ENCODE data around the gene GAP43. TPM values are rescaled to one million over a fixed set of nuclear protein-coding genes. Genes with fewer than 3 reads are reported as not detected.
A peak's percentile ranks its signal among the peaks of the same experiment; 100 is the strongest.

Gene GAP43
- total and polyA plus RNA-seq, 2 donors (not counting 1 experiment from before 2014, with no cell fraction given): 0.17 to 2.1 TPM

GRCh38 chr3:115706311-115706829, 83.1 kb downstream of the GAP43 start:
- no peak overlapping the region for H2AFZ ChIP-seq (ENCODE audit: low read length)
- peak in 1 of 2 donors; percentile 81 for DNase-seq (ENCODE audit: low read depth in 2 of 2)
- H3K79me2 ChIP-seq (ENCODE audit: control insufficient read depth, insufficient read depth, low read length): no peaks in the 10 kb centered on the region
- H4K20me1 ChIP-seq (ENCODE audit: control insufficient read depth, extremely low read depth, insufficient read depth, low read length): no peaks in the 10 kb centered on the region
- H3K4me3 ChIP-seq (replicated peaks in 1 of 4; ENCODE audit: control extremely low read depth in 1 of 4, insufficient read depth in 1 of 4, low read depth in 3 of 4, low read length in 4 of 4): no peak overlapping the region
- no peak overlapping the region for H3K27ac ChIP-seq (ENCODE audit: insufficient read depth, low read length)
- no peaks in the 10 kb centered on the region for H3K36me3 ChIP-seq (ENCODE audit: control insufficient read depth, insufficient read depth, low read length)
- H3K4me2 ChIP-seq (ENCODE audit: extremely low read depth, insufficient read depth, low read length): no peak overlapping the region
- no peaks in the 10 kb centered on the region for H3K4me1 ChIP-seq (ENCODE audit: control insufficient read depth, extremely low read depth, insufficient read depth, low read length)
- no peaks in the 10 kb centered on the region for H3K27me3 ChIP-seq (ENCODE audit: control insufficient read depth, insufficient read depth, low read length)
- TF ChIP-seq CTCF (conservative IDR thresholded peaks at IDR 0.05 in 1 of 2, IDR thresholded peaks at IDR 0.05 in 1 of 2; ENCODE audit: low read depth in 1 of 2, low read length in 2 of 2): no peak
- no peak for TF ChIP-seq EZH2 (IDR thresholded peaks at IDR 0.05; ENCODE audit: low read length, missing control alignments)
- H3K9ac ChIP-seq (ENCODE audit: insufficient read depth, low read length): no peak overlapping the region
- no peaks in the 10 kb centered on the region for H3K9me3 ChIP-seq (ENCODE audit: control insufficient read depth, insufficient read depth, low read depth, low read length)

- no peaks in the 10 kb centered on the region for H3K9me3 ChIP-seq (ENCODE audit: control insufficient read depth, insufficient read depth, low read depth, low read length)
- H2AFZ ChIP-seq (ENCODE audit: low read length): no peak overlapping the region
- H3K9ac ChIP-seq (ENCODE audit: insufficient read depth, low read length): no peak overlapping the region
- no peaks in the 10 kb centered on the region for H3K79me2 ChIP-seq (ENCODE audit: control insufficient read depth, insufficient read depth, low read length)
- H3K27me3 ChIP-seq (ENCODE audit: control insufficient read depth, insufficient read depth, low read length): no peaks in the 10 kb centered on the region
- H3K27ac ChIP-seq (ENCODE audit: insufficient read depth, low read length): no peak overlapping the region
- H3K4me3 ChIP-seq (replicated peaks in 1 of 4; ENCODE audit: control extremely low read depth in 1 of 4, insufficient read depth in 1 of 4, low read depth in 3 of 4, low read length in 4 of 4): no peak overlapping the region
- H3K4me2 ChIP-seq (ENCODE audit: extremely low read depth, insufficient read depth, low read length): no peak overlapping the region
- H3K36me3 ChIP-seq (ENCODE audit: control insufficient read depth, insufficient read depth, low read length): no peaks in the 10 kb centered on the region
- DNase-seq (ENCODE audit: low read depth in 2 of 2): no peak
- no peaks in the 10 kb centered on the region for H3K4me1 ChIP-seq (ENCODE audit: control insufficient read depth, extremely low read depth, insufficient read depth, low read length)
- H4K20me1 ChIP-seq (ENCODE audit: control insufficient read depth, extremely low read depth, insufficient read depth, low read length): no peaks in the 10 kb centered on the region
- no peak for TF ChIP-seq EZH2 (IDR thresholded peaks at IDR 0.05; ENCODE audit: low read length, missing control alignments)
- TF ChIP-seq CTCF (conservative IDR thresholded peaks at IDR 0.05 in 1 of 2, IDR thresholded peaks at IDR 0.05 in 1 of 2; ENCODE audit: low read depth in 1 of 2, low read length in 2 of 2): no peak
Measured at GRCh38 chr3:115708540-115708939, 85.2 kb downstream of the GAP43 start.

- H3K4me1 ChIP-seq (ENCODE audit: control insufficient read depth, extremely low read depth, insufficient read depth, low read length): no peaks in the 10 kb centered on the region
- no peaks in the 10 kb centered on the region for H3K36me3 ChIP-seq (ENCODE audit: control insufficient read depth, insufficient read depth, low read length)
- H3K79me2 ChIP-seq (ENCODE audit: control insufficient read depth, insufficient read depth, low read length): no peaks in the 10 kb centered on the region
- no peak overlapping the region for H3K4me2 ChIP-seq (ENCODE audit: extremely low read depth, insufficient read depth, low read length)
- H3K27me3 ChIP-seq (ENCODE audit: control insufficient read depth, insufficient read depth, low read length): no peaks in the 10 kb centered on the region
- H3K9me3 ChIP-seq (ENCODE audit: control insufficient read depth, insufficient read depth, low read depth, low read length): no peaks in the 10 kb centered on the region
- H3K4me3 ChIP-seq (replicated peaks in 1 of 4; ENCODE audit: control extremely low read depth in 1 of 4, insufficient read depth in 1 of 4, low read depth in 3 of 4, low read length in 4 of 4): no peak overlapping the region
- H3K9ac ChIP-seq (ENCODE audit: insufficient read depth, low read length): no peak overlapping the region
- H2AFZ ChIP-seq (ENCODE audit: low read length): no peak overlapping the region
- H4K20me1 ChIP-seq (ENCODE audit: control insufficient read depth, extremely low read depth, insufficient read depth, low read length): no peaks in the 10 kb centered on the region
- no peak for TF ChIP-seq EZH2 (IDR thresholded peaks at IDR 0.05; ENCODE audit: low read length, missing control alignments)
- TF ChIP-seq CTCF (conservative IDR thresholded peaks at IDR 0.05 in 1 of 2, IDR thresholded peaks at IDR 0.05 in 1 of 2; ENCODE audit: low read depth in 1 of 2, low read length in 2 of 2): no peak
- no peak overlapping the region for H3K27ac ChIP-seq (ENCODE audit: insufficient read depth, low read length)
- DNase-seq (ENCODE audit: low read depth in 2 of 2): no peak
Measured at GRCh38 chr3:115709093-115709492, 85.8 kb downstream of the GAP43 start.

Data from fibroblast of lung (primary cell).